ENCODE measurements around the gene CNTFR. TPM values are rescaled to one million over a fixed set of nuclear protein-coding genes. Genes with fewer than 3 reads are reported as not detected.

Gene CNTFR
- total RNA-seq, 1 donor from 2014 or later = 2.9 TPM

- Histone ChIP-seq H3K27me3 (no peaks in the 10 kb centered on the region), H3K27ac (no peak overlapping the region), H3K4me3 (no peak overlapping the region), H3K9me3 (no peaks in the 10 kb centered on the region), H3K36me3 (no peaks in the 10 kb centered on the region), H3K4me1 (no peaks in the 10 kb centered on the region)
- no peak for TF ChIP-seq CTCF (IDR thresholded peaks at IDR 0.05)
- DNase-seq = no peak
- intact Hi-C loops (cut with DNase I) = no loop called here
- ATAC-seq = no peak
These were observed 74.7 kb downstream of the CNTFR start for GRCh38 chr9:34514816-34515215.

- no peak overlapping the region for H3K27ac ChIP-seq
- no peak for ATAC-seq
- TF ChIP-seq CTCF (IDR thresholded peaks at IDR 0.05) = no peak
- no peaks in the 10 kb centered on the region for H3K9me3 ChIP-seq
- intact Hi-C loops (cut with DNase I) = no loop called here
- no peaks in the 10 kb centered on the region for H3K27me3 ChIP-seq
- no peaks in the 10 kb centered on the region for H3K36me3 ChIP-seq
- H3K4me1 ChIP-seq = no peaks in the 10 kb centered on the region
- no peak overlapping the region for H3K4me3 ChIP-seq
- no peak for DNase-seq
These were observed 75.1 kb downstream of the CNTFR start for GRCh38 chr9:34514401-34514800.

- ATAC-seq (peak; percentile 7), DNase-seq (no peak)
- no peak for TF ChIP-seq CTCF (IDR thresholded peaks at IDR 0.05)
- Histone ChIP-seq H3K27me3 (no peaks in the 10 kb centered on the region), H3K4me1 (no peaks in the 10 kb centered on the region), H3K9me3 (no peaks in the 10 kb centered on the region), H3K4me3 (no peak overlapping the region), H3K27ac (no peak overlapping the region), H3K36me3 (no peaks in the 10 kb centered on the region)
- intact Hi-C loops (cut with DNase I) = no loop called here
These were observed 75.8 kb downstream of the CNTFR start for GRCh38 chr9:34513567-34514214.

GRCh38 chr9:34512131-34513078 is 77.1 kb downstream of the CNTFR start:
- H3K4me1 ChIP-seq = no peaks in the 10 kb centered on the region
- DNase-seq (no peak), ATAC-seq (peak; percentile 40)
- H3K36me3 ChIP-seq = no peaks in the 10 kb centered on the region
- no peak overlapping the region for H3K4me3 ChIP-seq
- no peaks in the 10 kb centered on the region for H3K27me3 ChIP-seq
- no peaks in the 10 kb centered on the region for H3K9me3 ChIP-seq
- H3K27ac ChIP-seq = no peak overlapping the region
- TF ChIP-seq CTCF (IDR thresholded peaks at IDR 0.05) = no peak
- intact Hi-C loops (cut with DNase I) = no loop called here

GRCh38 chr9:34510497-34511468 is 78.7 kb downstream of the CNTFR start:
- no peak for TF ChIP-seq CTCF (IDR thresholded peaks at IDR 0.05)
- no peaks in the 10 kb centered on the region for H3K4me1 ChIP-seq
- H3K4me3 ChIP-seq = no peak overlapping the region
- no peaks in the 10 kb centered on the region for H3K9me3 ChIP-seq
- no peaks in the 10 kb centered on the region for H3K27me3 ChIP-seq
- intact Hi-C loops (cut with DNase I) = no loop called here
- H3K36me3 ChIP-seq = no peaks in the 10 kb centered on the region
- H3K27ac ChIP-seq = no peak overlapping the region
- no peak for DNase-seq
- no peak for ATAC-seq
